Activated CD8-positive, alpha-beta memory T cell treated with anti-CD3 and anti-CD28 coated beads for 1 hour (primary cell): ENCODE data around the gene KAT6B.
"Not testable (repeated sequence)": the region's sequence is repeated elsewhere in the genome, so short reads cannot be mapped to it uniquely, and the experiment has no call there.

Source experiments
- DNase-seq, 2 donors: peaks; one replicate each; pipeline ENCODE4 v3.0.0-alpha.2; 2020; ENCODE audit warnings: low read depth in 1 of 2; ENCODE audit errors: extremely low read depth in 1 of 2

Gene KAT6B

GRCh38 chr10:74826142-74827044 lies at the start of gene KAT6B:
KAT6B (plus strand) TSS chr10:74826600; CDS start chr10:74842858, 16,258 bp downstream.
- peak; percentile 99 for DNase-seq

- DNase-seq, result no peak
Measured at GRCh38 chr10:74778436-74779094, 47.8 kb upstream of the KAT6B start.

DNA sequence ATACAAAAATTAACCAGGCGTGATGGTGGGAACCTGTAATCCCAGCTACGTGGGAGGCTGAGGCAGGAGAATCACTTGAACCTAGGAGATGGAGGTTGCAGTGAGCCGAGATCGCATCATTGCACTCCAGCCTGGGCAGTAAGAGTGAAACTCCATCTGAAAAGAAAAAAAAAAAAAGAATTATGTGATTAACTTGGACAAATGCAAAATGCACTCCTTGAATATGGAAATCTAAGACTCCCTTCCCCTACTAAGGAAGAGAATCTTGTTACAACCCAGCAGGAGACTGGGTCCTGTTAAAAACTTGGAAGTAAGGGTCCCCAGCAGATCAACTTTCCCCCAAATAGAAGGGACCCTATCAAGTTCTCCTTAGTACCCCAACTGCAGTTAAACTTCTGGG lies 44.5 kb upstream of the KAT6B start:
- DNase-seq, result not testable (repeated sequence)

DNA sequence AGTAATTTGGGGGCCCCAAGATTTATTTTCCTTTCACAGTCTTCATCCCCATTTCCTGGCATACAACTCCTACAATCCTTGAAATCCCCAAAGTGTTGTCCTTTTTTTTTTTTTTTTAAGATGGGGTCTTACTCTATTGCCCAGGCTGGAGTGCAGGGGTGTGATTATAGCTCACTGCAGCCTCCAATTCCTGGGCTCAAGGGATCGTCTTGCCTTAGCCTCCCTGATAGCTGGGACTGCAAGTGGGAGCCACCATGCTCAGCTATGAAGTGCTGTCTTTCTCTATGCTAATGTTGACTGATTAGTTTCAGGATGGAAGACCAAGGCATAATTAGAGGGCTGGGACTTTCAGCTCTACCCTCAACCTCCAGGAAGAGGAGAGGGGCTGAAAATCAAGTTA lies 41.9 kb upstream of the KAT6B start:
- DNase-seq, result no peak

- DNase-seq, result no peak
Measured at GRCh38 chr10:74786126-74786525, 40.3 kb upstream of the KAT6B start.

- DNase-seq, result no peak
Measured at GRCh38 chr10:74787457-74787856, 38.9 kb upstream of the KAT6B start.

GRCh38 chr10:74791979-74792378 lies 34.4 kb upstream of the KAT6B start:
- DNase-seq, result not testable (repeated sequence)

GRCh38 chr10:74792726-74793125 lies 33.7 kb upstream of the KAT6B start:
- no peak for DNase-seq

DNA sequence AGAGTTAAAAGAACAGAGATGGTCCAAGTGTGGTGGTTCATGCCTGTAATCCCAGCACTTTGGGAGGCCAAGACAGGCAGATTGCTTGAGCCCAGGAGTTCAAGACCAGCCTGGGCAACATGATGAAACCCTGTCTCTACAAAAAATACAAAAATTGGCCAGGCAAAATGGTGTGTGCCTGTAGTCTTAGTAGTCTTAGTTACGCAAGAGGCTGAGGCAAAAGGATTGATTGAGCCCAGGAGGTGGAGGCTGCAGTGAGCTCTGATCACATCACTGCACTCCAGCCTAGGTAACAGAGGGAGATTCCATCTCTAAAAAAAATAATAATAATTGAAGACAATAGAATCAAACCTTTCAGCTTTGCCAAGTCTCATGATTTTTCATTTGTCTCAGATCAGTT lies 33.2 kb upstream of the KAT6B start:
- DNase-seq, result not testable (repeated sequence)

DNA sequence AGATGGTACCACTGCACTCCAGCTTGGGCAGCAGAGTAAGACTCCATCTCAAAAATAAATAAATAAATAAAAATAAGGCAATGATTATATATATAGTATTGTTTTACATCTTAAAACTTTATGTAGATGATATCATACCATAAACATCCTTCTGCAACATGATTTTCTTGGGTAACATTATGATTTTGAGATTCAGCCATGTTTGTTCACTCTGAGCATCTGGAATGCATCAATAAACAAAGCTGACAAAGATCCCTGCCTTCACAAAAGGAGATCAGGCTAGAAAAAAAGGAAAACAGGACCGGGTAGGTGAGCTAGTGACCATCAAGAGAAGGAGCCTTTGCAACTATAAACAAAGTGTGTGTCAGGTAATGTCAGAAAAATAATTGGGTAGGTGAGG lies 31.9 kb upstream of the KAT6B start:
- no peak for DNase-seq

GRCh38 chr10:74797550-74797949 lies 28.9 kb upstream of the KAT6B start:
- DNase-seq, result no peak

DNA sequence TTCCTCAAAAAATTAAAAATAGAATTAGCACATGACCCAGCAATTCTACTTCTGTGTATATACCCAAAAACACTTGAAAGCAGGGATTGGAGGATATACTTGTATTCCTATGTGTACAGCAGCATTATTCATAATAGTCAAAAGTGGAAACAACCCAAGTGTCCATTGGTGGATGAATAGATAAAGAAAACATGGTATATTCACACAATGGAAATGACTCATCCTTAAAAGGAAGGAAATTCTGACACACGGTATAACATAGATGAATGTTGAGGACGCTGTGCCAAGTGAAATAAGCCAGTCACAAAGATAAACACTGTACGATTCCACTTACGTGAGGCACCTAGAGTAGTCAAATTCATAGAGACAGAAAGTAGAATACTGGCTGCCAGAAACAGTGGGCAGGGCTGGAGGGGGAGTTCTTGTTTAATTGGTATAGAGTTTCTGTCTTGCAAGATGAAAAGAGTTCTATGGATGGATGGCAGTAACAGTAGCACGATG lies 26.6 kb upstream of the KAT6B start:
- DNase-seq, result no peak

- no peak for DNase-seq
Measured at GRCh38 chr10:74801447-74801846, 25.0 kb upstream of the KAT6B start.

- no peak for DNase-seq
Measured at GRCh38 chr10:74808501-74808900, 17.9 kb upstream of the KAT6B start.

DNA sequence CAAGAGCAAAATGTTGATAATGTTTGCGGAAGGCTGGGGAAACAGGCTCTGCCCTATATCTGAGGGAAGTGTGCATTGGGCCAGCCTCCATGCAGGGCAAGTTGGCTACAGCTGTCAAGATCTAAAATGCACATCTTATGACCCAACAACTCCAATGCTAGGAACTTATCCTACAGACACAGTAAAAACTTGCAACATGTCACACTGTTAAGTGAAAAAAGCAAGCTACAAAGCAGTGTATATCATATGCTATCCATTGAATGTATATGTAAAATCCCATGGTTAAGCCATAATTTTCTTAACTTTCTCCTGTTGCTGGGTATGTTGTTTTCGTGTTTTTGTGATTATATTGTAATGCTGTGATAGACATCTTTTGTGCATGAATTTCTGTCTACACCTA lies 16.3 kb upstream of the KAT6B start:
- no peak for DNase-seq

DNA sequence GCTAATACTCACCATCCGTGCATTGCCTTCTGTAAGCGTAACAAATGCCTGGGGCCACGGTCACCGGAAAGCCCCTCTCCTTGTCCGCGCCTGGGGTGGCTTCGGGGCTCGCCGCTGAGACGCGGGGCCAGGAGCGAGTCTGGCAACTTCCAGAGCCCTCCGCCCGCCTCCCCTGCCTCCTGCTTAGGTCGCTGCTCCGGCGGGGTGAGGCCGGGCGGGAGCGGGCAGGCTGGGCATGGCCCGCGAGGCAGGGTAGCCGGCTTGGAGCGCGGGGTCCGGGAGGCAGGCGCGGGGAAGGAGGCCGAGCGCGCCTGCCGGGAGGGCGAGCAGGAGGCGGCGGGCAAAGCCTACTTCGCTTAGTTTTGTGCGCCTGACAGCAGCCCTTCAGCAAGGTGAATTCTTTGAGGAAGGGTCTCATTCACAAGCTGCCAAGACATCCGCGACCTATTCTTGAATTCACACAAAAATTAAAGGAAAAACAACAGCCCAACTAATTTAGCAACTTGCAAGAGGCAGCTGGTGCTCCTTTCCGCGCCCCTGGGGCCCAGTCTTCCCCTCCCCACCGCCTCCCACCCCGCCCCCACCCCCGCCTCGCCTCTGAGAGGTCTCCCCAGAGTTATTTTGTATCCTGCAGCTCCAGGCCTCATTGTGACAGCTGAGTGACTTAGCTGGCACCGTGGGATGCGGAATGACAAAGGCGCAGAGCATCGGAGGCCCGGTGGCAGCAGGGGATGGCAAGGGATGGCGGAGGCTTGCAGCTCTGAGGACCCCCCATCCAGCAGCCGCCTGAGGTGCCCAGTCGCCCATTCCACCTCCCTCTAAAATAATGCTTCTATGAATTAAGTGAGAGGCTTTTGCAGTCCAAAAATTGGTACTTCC lies 12.8 kb upstream of the KAT6B start:
- no peak for DNase-seq

DNA sequence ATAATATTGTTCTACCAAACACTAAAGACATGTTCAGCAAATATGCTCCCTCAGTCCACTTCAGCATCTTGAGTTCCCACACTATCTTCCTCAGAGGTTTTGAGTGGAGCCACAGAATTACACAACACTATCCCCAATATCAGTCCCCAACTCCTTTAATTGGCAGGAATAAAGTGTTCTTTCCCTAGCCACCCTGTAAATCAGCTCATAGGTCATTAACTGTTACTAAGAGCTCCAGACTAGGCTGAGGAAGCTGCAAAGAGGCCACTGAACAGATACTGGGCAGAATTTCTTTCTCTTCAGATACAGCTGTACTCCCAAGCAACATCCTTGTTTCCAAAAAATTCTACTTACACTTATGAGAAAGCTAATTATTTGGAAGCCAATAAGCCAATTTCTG lies 11.6 kb upstream of the KAT6B start:
- no peak for DNase-seq

GRCh38 chr10:74816824-74817498 lies 9.4 kb upstream of the KAT6B start:
- no peak for DNase-seq

DNA sequence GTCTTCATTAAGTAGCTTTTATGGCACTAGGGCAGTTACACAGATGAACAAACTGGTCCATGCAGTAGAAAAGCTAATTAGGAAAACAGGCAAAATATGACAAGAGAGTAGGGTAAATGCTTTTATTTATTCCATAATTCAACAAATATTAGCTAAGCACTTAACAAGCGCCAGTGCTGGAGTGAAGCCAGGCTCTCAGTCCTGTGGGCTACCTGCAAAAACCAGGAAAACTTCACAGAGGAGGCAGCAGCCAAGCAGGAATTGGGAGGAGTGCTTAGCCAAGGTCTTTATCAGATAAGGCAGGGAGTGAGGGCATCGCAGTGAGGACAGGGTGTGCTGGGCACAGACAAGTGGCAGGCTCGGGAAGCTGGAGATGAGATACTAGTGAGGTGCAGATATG lies 4.9 kb upstream of the KAT6B start:
- DNase-seq, result no peak

DNA sequence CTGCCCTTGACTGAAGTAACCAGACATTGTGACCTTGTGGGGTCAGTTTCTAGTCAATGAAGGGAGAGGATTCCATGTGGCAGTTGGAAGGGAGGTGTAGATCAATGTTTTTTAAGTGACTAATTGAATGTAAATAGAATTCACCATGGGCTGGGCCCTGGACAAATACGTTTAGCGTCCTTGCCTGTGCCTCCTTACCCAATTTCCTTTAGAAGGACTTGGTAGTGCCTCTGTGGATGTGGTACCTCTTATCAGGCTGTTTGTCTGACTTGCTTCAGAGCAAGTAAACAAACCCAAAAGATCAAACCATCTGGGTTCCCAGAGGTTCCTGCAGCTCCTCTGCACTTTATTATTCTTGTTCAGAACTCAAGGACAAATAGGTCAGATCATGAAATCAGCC lies 4.3 kb upstream of the KAT6B start:
- DNase-seq, result no peak
